Spleen (tissue), 7 donors: Measurements from ENCODE around the gene TMEM203.

Experiments used
- CTCF ChIP-seq, 11 experiments: fragments of 200-600 bp in 7 of 11; fragments of 450-650 bp in 4 of 11; sonication (generic) in 4 of 11; IDR thresholded peaks in 8 of 11; conservative IDR thresholded peaks in 3 of 11; 1 replicate in 7 of 11; 2 replicates in 4 of 11; pipeline versions ENCODE4 v1.4.0 to v1.8.0; 2016 to 2021; ENCODE audit warnings: antibody characterized with exemption in 11 of 11, inconsistent platforms in 4 of 11, mild to moderate bottlenecking in 1 of 11
- POLR2A ChIP-seq, 3 donors: fragments of 450-650 bp; IDR thresholded peaks; one replicate each; pipeline ENCODE4 v1.5.1; 2017; ENCODE audit warnings: antibody characterized with exemption in 3 of 3, mild to moderate bottlenecking in 1 of 3
- POLR2AphosphoS5 ChIP-seq, 3 donors: sonication (generic); formaldehyde crosslinking; IDR thresholded peaks; one replicate each; pipeline ENCODE4 v1.5.1; 2017; ENCODE audit warnings: antibody characterized with exemption in 3 of 3
- donor health status: DM: no; HTN: no; CAD: no; lungs with moderate emphysema.
- donor health status: DM: no; HTN: no; CAD: no.
- donor health status: DM: no; HTN: no; CAD: no.

- no peak for TF ChIP-seq CTCF (IDR thresholded peaks at IDR 0.05 in 8 of 11, conservative IDR thresholded peaks at IDR 0.05 in 3 of 11)
- no peak for TF ChIP-seq POLR2A (IDR thresholded peaks at IDR 0.05)
- TF ChIP-seq POLR2AphosphoS5 (IDR thresholded peaks at IDR 0.05), result no peak
Observed at GRCh38 chr9:137156567-137157375, 48.7 kb downstream of the TMEM203 start.
